ENCODE measurements around the gene TMEM81.

DNA sequence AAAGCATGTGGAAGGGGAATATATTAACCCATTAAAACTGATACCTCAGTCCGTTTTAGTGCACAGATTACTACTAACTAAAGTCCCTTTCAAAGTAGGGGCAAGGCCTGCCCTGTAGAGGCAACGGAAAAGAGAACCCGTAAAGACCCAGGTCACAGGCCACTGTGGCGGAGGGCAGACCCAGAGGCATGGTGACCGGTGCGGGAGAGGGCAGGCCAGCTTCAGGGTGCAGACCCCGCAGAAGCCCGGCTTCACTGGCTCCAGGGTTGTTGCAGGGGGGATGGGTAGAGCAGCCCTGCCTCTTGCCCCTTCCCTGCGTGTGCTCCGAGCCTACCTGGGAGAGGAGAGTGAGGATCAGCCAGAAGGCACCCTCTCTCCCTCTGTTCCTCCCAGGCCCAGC, 23.5 kb downstream of the TMEM81 start:
- TF ChIP-seq, protein P1, sequence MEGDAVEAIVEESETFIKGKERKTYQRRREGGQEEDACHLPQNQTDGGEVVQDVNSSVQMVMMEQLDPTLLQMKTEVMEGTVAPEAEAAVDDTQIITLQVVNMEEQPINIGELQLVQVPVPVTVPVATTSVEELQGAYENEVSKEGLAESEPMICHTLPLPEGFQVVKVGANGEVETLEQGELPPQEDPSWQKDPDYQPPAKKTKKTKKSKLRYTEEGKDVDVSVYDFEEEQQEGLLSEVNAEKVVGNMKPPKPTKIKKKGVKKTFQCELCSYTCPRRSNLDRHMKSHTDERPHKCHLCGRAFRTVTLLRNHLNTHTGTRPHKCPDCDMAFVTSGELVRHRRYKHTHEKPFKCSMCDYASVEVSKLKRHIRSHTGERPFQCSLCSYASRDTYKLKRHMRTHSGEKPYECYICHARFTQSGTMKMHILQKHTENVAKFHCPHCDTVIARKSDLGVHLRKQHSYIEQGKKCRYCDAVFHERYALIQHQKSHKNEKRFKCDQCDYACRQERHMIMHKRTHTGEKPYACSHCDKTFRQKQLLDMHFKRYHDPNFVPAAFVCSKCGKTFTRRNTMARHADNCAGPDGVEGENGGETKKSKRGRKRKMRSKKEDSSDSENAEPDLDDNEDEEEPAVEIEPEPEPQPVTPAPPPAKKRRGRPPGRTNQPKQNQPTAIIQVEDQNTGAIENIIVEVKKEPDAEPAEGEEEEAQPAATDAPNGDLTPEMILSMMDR (IDR thresholded peaks at IDR 0.05), result no peak
- no peak for TF ChIP-seq POLR2A (IDR thresholded peaks at IDR 0.05)
